SU-DHL-6 (cell line): ENCODE results near the gene HSD17B14.

Experiments
- H2AFZ ChIP-seq: fragments of 200-600 bp; sonication (generic); 2 replicates; pipeline ENCODE4 v1.6.1; 2014; ENCODE audit warnings: low read depth, mild to moderate bottlenecking, moderate library complexity, mixed read lengths, antibody characterized with exemption, low read length; ENCODE audit not compliant: severe bottlenecking
- H3F3A ChIP-seq: fragments of 200-600 bp; shearing (Covaris generic); 2 replicates; pipeline ENCODE4 v1.6.0; 2016; ENCODE audit warnings: antibody characterized with exemption, mild to moderate bottlenecking; ENCODE audit not compliant: insufficient read depth
- H3K27ac ChIP-seq: fragments of 200-600 bp; sonication (generic); 2 replicates; pipeline ENCODE4 v1.5.1; 2016; ENCODE audit warnings: low read depth, mild to moderate bottlenecking, low read length, moderate library complexity, mixed read lengths
- H3K27me3 ChIP-seq: fragments of 200-600 bp; sonication (generic), shearing (Covaris generic); 2 replicates; pipeline ENCODE4 v1.6.0; 2014; ENCODE audit warnings: mild to moderate bottlenecking, low read length
- H3K36me3 ChIP-seq: fragments of 200-600 bp; sonication (generic); 2 replicates; pipeline ENCODE4 v1.6.1; 2014; ENCODE audit warnings: mild to moderate bottlenecking, low read length, mixed read lengths
- H3K4me2 ChIP-seq: fragments of 300-600, 200-600 bp; shearing (Covaris generic), sonication (generic); 2 replicates; pipeline ENCODE4 v1.6.0; 2014; ENCODE audit warnings: low read length, low read depth, mild to moderate bottlenecking; ENCODE audit not compliant: poor library complexity, severe bottlenecking
- H3K4me3 ChIP-seq: fragments of 200-600 bp; sonication (generic); 2 replicates; pipeline ENCODE4 v1.5.1; 2014; ENCODE audit warnings: antibody characterized with exemption, low read length, mild to moderate bottlenecking, mixed read lengths; ENCODE audit not compliant: insufficient read depth, poor library complexity, severe bottlenecking
- H3K79me2 ChIP-seq: fragments of 200-600 bp; sonication (generic); 2 replicates; pipeline ENCODE4 v1.6.1; 2014; ENCODE audit warnings: mild to moderate bottlenecking, low read length, moderate library complexity; ENCODE audit not compliant: insufficient read depth
- H3K9ac ChIP-seq: fragments of 200-600 bp; sonication (generic); 2 replicates; pipeline ENCODE4 v1.7.0; 2014; ENCODE audit warnings: mild to moderate bottlenecking, low read length
- H3K9me2 ChIP-seq: fragments of 200-600 bp; sonication (generic); replicated peaks from 2 replicates; pipeline ENCODE4 v1.6.1; 2014; ENCODE audit warnings: low read length; ENCODE audit not compliant: insufficient read depth
- H3K9me3 ChIP-seq: fragments of 200-600 bp; sonication (generic); 2 replicates; pipeline ENCODE4 v1.6.1; 2014; ENCODE audit warnings: low read length, mixed read lengths; ENCODE audit not compliant: insufficient read depth
- H4K20me1 ChIP-seq: fragments of 200-600 bp; sonication (generic); 2 replicates; pipeline ENCODE4 v1.6.1; 2014; ENCODE audit warnings: low read depth, mild to moderate bottlenecking, antibody characterized with exemption, low read length, moderate library complexity, mixed read lengths
- EZH2phosphoT487 ChIP-seq: fragments of 200-600 bp; sonication (generic), shearing (Covaris generic); conservative IDR thresholded peaks from 2 replicates; pipeline ENCODE4 v1.6.1; 2018; ENCODE audit warnings: mild to moderate bottlenecking, antibody characterized with exemption, low read length, moderate library complexity, mixed read lengths
- TF ChIP-seq, protein P1 (sequence below): fragments of 200-600 bp; sonication (generic); IDR thresholded peaks from one replicate; pipeline ENCODE4 v1.5.1; 2017; ENCODE audit warnings: antibody characterized with exemption, mild to moderate bottlenecking, low read length, moderate library complexity; ENCODE audit not compliant: insufficient read depth, poor library complexity, severe bottlenecking

Gene HSD17B14

GRCh38 chr19:48815870-48816501 lies 20.3 kb downstream of the HSD17B14 start:
- no peak overlapping the region for H2AFZ ChIP-seq
- no peak overlapping the region for H3K4me3 ChIP-seq
- no peaks in the 10 kb centered on the region for H3K9me3 ChIP-seq
- no peaks in the 10 kb centered on the region for H3K36me3 ChIP-seq
- H3K79me2 ChIP-seq, result no peaks in the 10 kb centered on the region
- H3K27ac ChIP-seq, result no peak overlapping the region
- peaks cover 5% of the 10 kb centered on the region for H3F3A ChIP-seq
- H3K9me2 ChIP-seq, result no peaks in the 10 kb centered on the region
- TF ChIP-seq, protein P1, sequence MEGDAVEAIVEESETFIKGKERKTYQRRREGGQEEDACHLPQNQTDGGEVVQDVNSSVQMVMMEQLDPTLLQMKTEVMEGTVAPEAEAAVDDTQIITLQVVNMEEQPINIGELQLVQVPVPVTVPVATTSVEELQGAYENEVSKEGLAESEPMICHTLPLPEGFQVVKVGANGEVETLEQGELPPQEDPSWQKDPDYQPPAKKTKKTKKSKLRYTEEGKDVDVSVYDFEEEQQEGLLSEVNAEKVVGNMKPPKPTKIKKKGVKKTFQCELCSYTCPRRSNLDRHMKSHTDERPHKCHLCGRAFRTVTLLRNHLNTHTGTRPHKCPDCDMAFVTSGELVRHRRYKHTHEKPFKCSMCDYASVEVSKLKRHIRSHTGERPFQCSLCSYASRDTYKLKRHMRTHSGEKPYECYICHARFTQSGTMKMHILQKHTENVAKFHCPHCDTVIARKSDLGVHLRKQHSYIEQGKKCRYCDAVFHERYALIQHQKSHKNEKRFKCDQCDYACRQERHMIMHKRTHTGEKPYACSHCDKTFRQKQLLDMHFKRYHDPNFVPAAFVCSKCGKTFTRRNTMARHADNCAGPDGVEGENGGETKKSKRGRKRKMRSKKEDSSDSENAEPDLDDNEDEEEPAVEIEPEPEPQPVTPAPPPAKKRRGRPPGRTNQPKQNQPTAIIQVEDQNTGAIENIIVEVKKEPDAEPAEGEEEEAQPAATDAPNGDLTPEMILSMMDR, result no peak
- TF ChIP-seq EZH2phosphoT487, result no peak
- no peak overlapping the region for H3K4me2 ChIP-seq
- no peak overlapping the region for H3K9ac ChIP-seq
- no peaks in the 10 kb centered on the region for H3K27me3 ChIP-seq
- H4K20me1 ChIP-seq, result no peaks in the 10 kb centered on the region

DNA sequence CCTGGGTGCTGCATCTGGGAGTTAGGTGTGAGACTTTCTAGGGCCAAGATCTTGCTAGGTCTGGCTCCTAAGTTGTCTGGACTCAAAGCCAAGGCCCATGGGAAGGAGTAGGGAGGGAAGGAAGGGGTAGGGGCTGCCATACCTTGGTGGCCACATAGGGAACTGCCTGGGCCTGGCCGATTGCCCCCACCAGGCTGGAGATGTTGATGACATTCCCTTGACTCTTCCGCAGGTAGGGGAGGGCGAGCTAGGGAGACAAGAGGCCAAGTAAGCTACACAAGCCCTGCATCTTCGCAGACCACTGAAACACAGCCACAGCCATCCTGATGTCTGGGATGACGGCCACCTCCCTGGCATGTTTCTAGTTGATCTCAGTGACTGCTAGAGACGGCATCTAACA lies 21.4 kb downstream of the HSD17B14 start:
- Histone ChIP-seq H3K36me3 (no peaks in the 10 kb centered on the region), H3K4me3 (no peak overlapping the region), H3K79me2 (peaks cover 7% of the 10 kb centered on the region), H3K4me2 (no peak overlapping the region), H3K9ac (no peak overlapping the region), H3K27me3 (no peaks in the 10 kb centered on the region), H3K9me3 (no peaks in the 10 kb centered on the region), H4K20me1 (no peaks in the 10 kb centered on the region), H3F3A (peaks cover 11% of the 10 kb centered on the region), H3K9me2 (no peaks in the 10 kb centered on the region), H3K27ac (no peak overlapping the region), H2AFZ (no peak overlapping the region)
- TF ChIP-seq, protein P1, result no peak
- no peak for TF ChIP-seq EZH2phosphoT487

DNA sequence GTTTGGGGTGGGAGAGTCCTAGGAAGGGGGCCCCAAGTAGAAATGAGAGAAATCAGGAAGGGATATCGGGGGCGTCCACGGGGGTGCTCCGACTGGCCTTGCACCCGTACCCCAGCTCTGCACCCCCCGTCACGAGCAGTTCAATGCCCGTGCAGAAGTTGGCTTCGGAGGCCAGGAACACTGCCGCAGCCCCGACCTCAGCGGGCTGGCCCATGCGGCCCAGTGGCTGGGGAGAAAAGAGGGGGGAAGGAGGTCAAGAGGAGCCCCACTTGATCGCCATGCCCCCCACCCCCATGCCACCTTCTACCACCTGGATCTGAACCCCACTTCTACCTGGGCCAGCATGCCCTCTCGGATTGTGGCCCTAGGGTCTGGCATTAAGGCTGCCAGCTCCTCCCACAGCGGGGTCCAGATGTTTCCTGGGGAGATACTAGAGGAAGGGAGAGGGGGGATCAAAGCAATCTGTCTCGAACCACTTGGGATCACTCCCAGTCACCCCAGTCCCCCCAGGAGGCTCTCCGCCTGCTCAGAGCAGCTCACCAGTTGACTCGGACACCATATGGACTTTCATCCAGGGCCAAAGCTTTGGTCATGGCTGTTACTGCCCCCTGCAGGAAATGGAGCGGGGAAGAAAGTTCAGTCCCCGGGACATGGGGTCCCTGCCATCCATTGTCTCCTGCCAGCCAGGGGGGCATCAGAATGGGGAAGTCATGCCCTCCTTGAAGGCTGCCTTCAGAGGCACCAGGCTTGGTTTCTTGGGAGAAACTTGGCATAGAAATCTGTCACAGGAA lies 23.0 kb downstream of the HSD17B14 start:
- Histone ChIP-seq H3K9me2 (no peaks in the 10 kb centered on the region), H3K9ac (no peak overlapping the region), H3F3A (peaks cover 18% of the 10 kb centered on the region), H4K20me1 (no peaks in the 10 kb centered on the region), H3K27me3 (no peaks in the 10 kb centered on the region), H3K4me3 (no peak overlapping the region), H3K9me3 (no peaks in the 10 kb centered on the region), H3K79me2 (peaks cover 16% of the 10 kb centered on the region), H3K4me2 (no peak overlapping the region), H3K36me3 (no peaks in the 10 kb centered on the region), H3K27ac (no peak overlapping the region), H2AFZ (no peak overlapping the region)
- TF ChIP-seq EZH2phosphoT487, result no peak
